ENCODE data around the gene ZNF664.

ZNF664 gene

GRCh38 chr12:123987022-123987421, 14.0 kb downstream of the ZNF664 start:
- peak overlapping the region; percentile 47 for H3K4me2 ChIP-seq
- H3K4me3 ChIP-seq = no peak overlapping the region
- peaks cover 97% of the 10 kb centered on the region for H4K20me1 ChIP-seq
- no peaks in the 10 kb centered on the region for H3K9me3 ChIP-seq
- no peak for TF ChIP-seq Cebpa-rat (IDR thresholded peaks at IDR 0.05)
- H3K36me3 ChIP-seq = peaks cover 89% of the 10 kb centered on the region
- no peak overlapping the region for H3K27ac ChIP-seq
- H3K4me1 ChIP-seq = peaks cover 34% of the 10 kb centered on the region
- H3K9ac ChIP-seq = no peak overlapping the region
- no peaks in the 10 kb centered on the region for H3K27me3 ChIP-seq

- Histone ChIP-seq H3K27me3 (no peaks in the 10 kb centered on the region), H3K4me3 (no peak overlapping the region), H3K27ac (no peak overlapping the region), H3K4me1 (peaks cover 34% of the 10 kb centered on the region), H3K9me3 (no peaks in the 10 kb centered on the region), H3K36me3 (peaks cover 97% of the 10 kb centered on the region), H4K20me1 (peaks cover 97% of the 10 kb centered on the region), H3K4me2 (no peak overlapping the region; the same call in 1 of the 2 replicates), H3K9ac (no peak overlapping the region)
- TF ChIP-seq Cebpa-rat (IDR thresholded peaks at IDR 0.05) = no peak
Observed at GRCh38 chr12:123989168-123989567, 16.2 kb downstream of the ZNF664 start.

GRCh38 chr12:123989753-123990152, 16.7 kb downstream of the ZNF664 start:
- H3K4me1 ChIP-seq = peaks cover 34% of the 10 kb centered on the region
- no peak overlapping the region for H3K9ac ChIP-seq
- H3K4me3 ChIP-seq = no peak overlapping the region
- H3K27ac ChIP-seq = no peak overlapping the region
- peaks cover 97% of the 10 kb centered on the region for H4K20me1 ChIP-seq
- peak overlapping the region; percentile 15 for H3K4me2 ChIP-seq
- H3K9me3 ChIP-seq = no peaks in the 10 kb centered on the region
- H3K36me3 ChIP-seq = peaks cover 96% of the 10 kb centered on the region
- no peaks in the 10 kb centered on the region for H3K27me3 ChIP-seq
- TF ChIP-seq Cebpa-rat (IDR thresholded peaks at IDR 0.05) = no peak

GRCh38 chr12:123990511-123990910, 17.5 kb downstream of the ZNF664 start:
- Histone ChIP-seq H3K9me3 (no peaks in the 10 kb centered on the region), H3K9ac (no peak overlapping the region), H3K4me3 (no peak overlapping the region), H4K20me1 (peaks cover 97% of the 10 kb centered on the region), H3K27me3 (no peaks in the 10 kb centered on the region), H3K36me3 (peaks cover 96% of the 10 kb centered on the region), H3K4me1 (peaks cover 34% of the 10 kb centered on the region), H3K27ac (no peak overlapping the region), H3K4me2 (peak overlapping the region; percentile 38)
- TF ChIP-seq Cebpa-rat (IDR thresholded peaks at IDR 0.05) = no peak

GRCh38 chr12:123991372-123991951, 18.4 kb downstream of the ZNF664 start:
- no peak overlapping the region for H3K4me2 ChIP-seq
- H3K27me3 ChIP-seq = no peaks in the 10 kb centered on the region
- H3K9me3 ChIP-seq = no peaks in the 10 kb centered on the region
- H3K27ac ChIP-seq = no peak overlapping the region
- peaks cover 29% of the 10 kb centered on the region for H3K4me1 ChIP-seq
- H3K9ac ChIP-seq = no peak overlapping the region
- H3K36me3 ChIP-seq = peaks cover 96% of the 10 kb centered on the region
- peaks cover 97% of the 10 kb centered on the region for H4K20me1 ChIP-seq
- TF ChIP-seq Cebpa-rat (IDR thresholded peaks at IDR 0.05) = no peak
- no peak overlapping the region for H3K4me3 ChIP-seq

GRCh38 chr12:123992118-123992825, 19.3 kb downstream of the ZNF664 start:
- Histone ChIP-seq H3K27me3 (no peaks in the 10 kb centered on the region), H3K36me3 (peaks cover 94% of the 10 kb centered on the region), H3K27ac (no peak overlapping the region), H3K9ac (no peak overlapping the region), H4K20me1 (peaks cover 97% of the 10 kb centered on the region), H3K4me1 (peaks cover 25% of the 10 kb centered on the region), H3K9me3 (no peaks in the 10 kb centered on the region), H3K4me3 (no peak overlapping the region), H3K4me2 (no peak overlapping the region)
- no peak for TF ChIP-seq Cebpa-rat (IDR thresholded peaks at IDR 0.05)

- Histone ChIP-seq H4K20me1 (peaks cover 99% of the 10 kb centered on the region), H3K4me2 (no peak overlapping the region), H3K27ac (no peak overlapping the region), H3K36me3 (peaks cover 92% of the 10 kb centered on the region), H3K4me3 (no peak overlapping the region), H3K4me1 (peaks cover 11% of the 10 kb centered on the region), H3K9ac (no peak overlapping the region), H3K9me3 (no peaks in the 10 kb centered on the region), H3K27me3 (no peaks in the 10 kb centered on the region)
- no peak for TF ChIP-seq Cebpa-rat (IDR thresholded peaks at IDR 0.05)
Observed at GRCh38 chr12:123995023-123995748, 22.2 kb downstream of the ZNF664 start.

GRCh38 chr12:123996581-123996980, 23.6 kb downstream of the ZNF664 start:
- TF ChIP-seq Cebpa-rat (IDR thresholded peaks at IDR 0.05) = no peak
- no peak overlapping the region for H3K27ac ChIP-seq
- no peak overlapping the region for H3K4me2 ChIP-seq
- no peaks in the 10 kb centered on the region for H3K9me3 ChIP-seq
- H3K4me3 ChIP-seq = no peak overlapping the region
- H3K27me3 ChIP-seq = no peaks in the 10 kb centered on the region
- no peak overlapping the region for H3K9ac ChIP-seq
- H4K20me1 ChIP-seq = peaks cover 94% of the 10 kb centered on the region
- peaks cover 92% of the 10 kb centered on the region for H3K36me3 ChIP-seq
- H3K4me1 ChIP-seq = peaks cover 7% of the 10 kb centered on the region

GRCh38 chr12:123997033-123997822, 24.2 kb downstream of the ZNF664 start:
- no peak overlapping the region for H3K4me3 ChIP-seq

More at GRCh38 chr12:123997033-123997822, 24.2 kb downstream of the ZNF664 start:
- TF ChIP-seq Cebpa-rat (IDR thresholded peaks at IDR 0.05) = no peak
- Histone ChIP-seq H3K36me3 (peaks cover 92% of the 10 kb centered on the region), H3K9ac (no peak overlapping the region), H4K20me1 (peaks cover 94% of the 10 kb centered on the region), H3K9me3 (no peaks in the 10 kb centered on the region), H3K27ac (no peak overlapping the region), H3K4me2 (no peak overlapping the region), H3K27me3 (no peaks in the 10 kb centered on the region), H3K4me1 (peaks cover 14% of the 10 kb centered on the region)
